Adrenal gland (tissue), 12 donors: Measurements from ENCODE around the gene MBD4. TPM values are rescaled to one million over a fixed set of nuclear protein-coding genes. Genes with fewer than 3 reads are reported as not detected.

ENCODE experiments used
- DNase-seq, 7 donors: peaks; one replicate each; pipeline ENCODE4 v3.0.0-alpha.2; 2019 to 2020
- H3K27ac ChIP-seq, 5 donors: fragments of 200-600 bp; sonication (generic) in 4 of 5; 1 replicate in 3 of 5; 2 replicates in 2 of 5; pipeline versions ENCODE4 v1.5.1 to v1.8.0; 2016 to 2020; ENCODE audit warnings: mild to moderate bottlenecking in 1 of 5
- H3K27me3 ChIP-seq: fragments of 200-600 bp; 2 replicates; pipeline ENCODE4 v1.8.0; 2021
- H3K36me3 ChIP-seq, 2 donors: fragments of 200-600 bp; replicated peaks in 1 of 2; 1 replicate in 1 of 2; 2 replicates in 1 of 2; pipeline versions ENCODE4 v1.5.1 to v1.8.0; 2018 to 2022
- H3K4me1 ChIP-seq, 2 donors: fragments of 200-600 bp; replicated peaks in 1 of 2; 1 replicate in 1 of 2; 2 replicates in 1 of 2; pipeline versions ENCODE4 v1.5.1 to v1.8.0; 2018 to 2021
- H3K4me3 ChIP-seq, 4 donors: fragments of 200-600 bp; sonication (generic) in 3 of 4; one replicate each; pipeline ENCODE4 v1.5.1; 2016 to 2018
- H3K9me3 ChIP-seq, 3 donors: fragments of 200-600 bp; sonication (generic) in 1 of 3; replicated peaks in 1 of 3; 1 replicate in 2 of 3; 2 replicates in 1 of 3; pipeline versions ENCODE4 v1.5.1 to v1.8.0; 2016 to 2021
- CTCF ChIP-seq, 6 experiments: fragments of 450-650 bp in 4 of 6; fragments of 200-600 bp in 2 of 6; sonication (generic) in 1 of 6; IDR thresholded peaks; 1 replicate in 5 of 6; 2 replicates in 1 of 6; pipeline versions ENCODE4 v1.5.1 to v1.8.0; 2016 to 2021; ENCODE audit warnings: antibody characterized with exemption in 6 of 6, mild to moderate bottlenecking in 2 of 6, moderate library complexity in 1 of 6
- POLR2A ChIP-seq, 2 donors: fragments of 450-650 bp; IDR thresholded peaks; one replicate each; pipeline ENCODE4 v1.6.1; 2017; ENCODE audit warnings: antibody characterized with exemption in 2 of 2, mild to moderate bottlenecking in 2 of 2, moderate library complexity in 1 of 2
- WGBS, 4 donors: extraction: QIAGEN DNeasy Blood & Tissue Kit in 2 of 4; methylation state at CpG; one replicate each; pipeline versions ENCODE4 v1.1.5 to v1.1.7; 2013 to 2017; 5-methylcytosine and 5-hydroxymethylcytosine counted together
- intact Hi-C, 2 donors: fragments of 100-400 bp; cut with DNase I; formaldehyde crosslinking; loops; one replicate each; pipeline versions ENCODE4 v1.14.1 to v1.15.0; 2022 to 2023
- polyA plus RNA-seq, 3 donors: library from polyadenylated mRNA; stranded (reverse); fragments of 200-250 nt in 2 of 3; fragments of 350-450 nt in 1 of 3; fragmentation: Illumina TruSeq in 1 of 3; extraction: RNeasy Lipid Tissue Mini Kit (QIAGEN cat#74804) in 1 of 3; gene quantifications; one replicate each; pipeline ENCODE4 v1.2.3, GENCODE V29; 2013 to 2014
- total RNA-seq, 9 donors: library from RNA; depleted of rRNA in 4 of 9; stranded (reverse); fragments of >200 nt in 4 of 9; fragments of 120-200 nt in 1 of 9; fragmentation: NEBNext Ultra II Directional in 1 of 9; extraction: Animal tissue kit (Norgen Biotek cat#: 25700) in 1 of 9; gene quantifications; one replicate each; pipeline versions ENCODE4 v1.1.0 to v1.2.4, GENCODE V29; 2013 to 2023
- donor health status: healthy with polysubstance abuse.
- donor health status: Bipolar disorder and iron deficiency.
- donor health status: DM: yes; HTN: yes; CAD: no.
- donor health status: DM: no; HTN: no; CAD: no.
- donor health status: DM: no; HTN: no; CAD: no.
- donor health status: DM: yes; HTN: yes; CAD: no.

Gene MBD4
- total and polyA plus RNA-seq, 12 donors: 9.9 to 32.3 (median 25.4) TPM

- TF ChIP-seq POLR2A (IDR thresholded peaks at IDR 0.05): no peak
- TF ChIP-seq CTCF (IDR thresholded peaks at IDR 0.05): no peak
- WGBS, 4 donors: 5 to 8% (median 6%) methylated on average over 6 to 8 of the region's 8 CpGs
- Histone ChIP-seq H3K27me3 (no peaks in the 10 kb centered on the region), H3K4me1 (peaks cover 7 to 16% of the 10 kb centered on the region in 2 donors), H3K4me3 (peak overlapping the region in 2 of 4 donors; percentile 38 to 77), H3K36me3 (peaks cover 0 to 28% of the 10 kb centered on the region in 2 donors), H3K9me3 (no peaks in the 10 kb centered on the region), H3K27ac (peak overlapping the region in 2 of 5 donors; percentile 17 to 55)
- intact Hi-C loops: no loop called here
- DNase-seq: peak in 3 of 7 donors; percentile 28 to 58 (median 55)
Measured at GRCh38 chr3:129428007-129428375, 11.8 kb downstream of the MBD4 start.

- peaks cover 0 to 7% of the 10 kb centered on the region in 2 donors for H3K36me3 ChIP-seq
- H3K27ac ChIP-seq: no peak overlapping the region
- peaks cover 7 to 16% of the 10 kb centered on the region in 2 donors for H3K4me1 ChIP-seq
- intact Hi-C loops: no loop called here
- H3K27me3 ChIP-seq: no peaks in the 10 kb centered on the region
- H3K4me3 ChIP-seq: no peak overlapping the region
- H3K9me3 ChIP-seq: no peaks in the 10 kb centered on the region
- WGBS, 4 donors: 46 to 66% (median 51%) methylated on average over 2 of the region's 2 CpGs
- peak in 1 of 7 donors; percentile 43 for DNase-seq
- TF ChIP-seq POLR2A (IDR thresholded peaks at IDR 0.05) (no peak), CTCF (IDR thresholded peaks at IDR 0.05) (no peak)
Measured at GRCh38 chr3:129425619-129426018, 14.1 kb downstream of the MBD4 start.

GRCh38 chr3:129425213-129425612, 14.5 kb downstream of the MBD4 start:
- Histone ChIP-seq H3K4me1 (peaks cover 7 to 16% of the 10 kb centered on the region in 2 donors), H3K36me3 (peaks cover 0 to 3% of the 10 kb centered on the region in 2 donors), H3K27me3 (no peaks in the 10 kb centered on the region), H3K9me3 (no peaks in the 10 kb centered on the region), H3K27ac (no peak overlapping the region), H3K4me3 (no peak overlapping the region)
- 73 to 87% (median 85%) methylated on average over 3 of the region's 3 CpGs for WGBS, 4 donors
- no peak for DNase-seq
- no peak for TF ChIP-seq POLR2A (IDR thresholded peaks at IDR 0.05)
- TF ChIP-seq CTCF (IDR thresholded peaks at IDR 0.05): no peak
- intact Hi-C loops: no loop called here

- intact Hi-C loops: no loop called here
- Histone ChIP-seq H3K27ac (no peak overlapping the region), H3K4me3 (no peak overlapping the region), H3K36me3 (no peaks in the 10 kb centered on the region), H3K9me3 (no peaks in the 10 kb centered on the region), H3K4me1 (peaks cover 7 to 16% of the 10 kb centered on the region in 2 donors), H3K27me3 (no peaks in the 10 kb centered on the region)
- 79 to 90% (median 87%) methylated on average over 4 of the region's 4 CpGs for WGBS, 4 donors
- TF ChIP-seq POLR2A (IDR thresholded peaks at IDR 0.05) (no peak), CTCF (IDR thresholded peaks at IDR 0.05) (no peak)
- peak in 3 of 7 donors; percentile 19 to 49 (median 30) for DNase-seq
Measured at GRCh38 chr3:129424185-129424841, 15.4 kb downstream of the MBD4 start.
